ENCODE measurements around the gene TSC1. TPM values are rescaled to one million over a fixed set of nuclear protein-coding genes. Genes with fewer than 3 reads are reported as not detected.

Gene TSC1
- total RNA-seq, 1 donor from 2014 or later = 64.9 TPM

DNA sequence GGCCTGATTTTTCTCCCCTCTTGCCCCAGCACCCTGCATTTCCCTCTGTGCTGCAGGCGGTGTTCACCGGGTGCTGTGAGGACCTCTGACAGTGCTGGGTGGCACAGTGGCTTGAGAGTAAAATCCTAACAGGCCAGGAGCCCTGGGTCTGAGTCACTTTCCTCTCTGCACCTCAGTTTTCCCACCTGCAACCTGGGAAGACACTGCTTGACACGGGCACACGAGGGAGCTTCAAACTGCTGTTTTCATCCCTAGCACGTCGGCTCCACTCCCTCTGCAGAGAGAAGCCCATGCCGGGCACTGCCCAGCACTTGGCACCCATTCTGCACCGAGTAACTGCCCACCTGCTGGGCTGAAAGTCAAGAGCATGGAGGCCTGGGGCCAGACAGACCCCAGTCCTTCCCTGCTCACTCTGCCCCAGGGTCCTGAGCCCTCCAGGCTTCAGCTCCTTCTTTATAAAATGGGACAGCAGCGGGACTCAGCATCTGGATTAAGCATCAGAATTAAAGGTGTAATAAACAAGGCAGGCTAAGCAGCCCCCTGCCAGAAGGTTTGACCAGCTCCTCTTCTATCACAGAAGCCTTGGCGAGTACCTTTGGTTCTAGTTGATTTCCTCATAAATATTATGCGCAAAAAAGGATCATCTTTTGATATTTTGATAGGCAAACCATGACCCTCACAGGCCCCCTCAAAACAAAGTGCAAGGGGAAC lies 39.2 kb upstream of the TSC1 start:
- DNase-seq (ENCODE audit: low spot score) = no peak
- no peak overlapping the region for H2AFZ ChIP-seq (replicated peaks)
- TF ChIP-seq, protein P1, sequence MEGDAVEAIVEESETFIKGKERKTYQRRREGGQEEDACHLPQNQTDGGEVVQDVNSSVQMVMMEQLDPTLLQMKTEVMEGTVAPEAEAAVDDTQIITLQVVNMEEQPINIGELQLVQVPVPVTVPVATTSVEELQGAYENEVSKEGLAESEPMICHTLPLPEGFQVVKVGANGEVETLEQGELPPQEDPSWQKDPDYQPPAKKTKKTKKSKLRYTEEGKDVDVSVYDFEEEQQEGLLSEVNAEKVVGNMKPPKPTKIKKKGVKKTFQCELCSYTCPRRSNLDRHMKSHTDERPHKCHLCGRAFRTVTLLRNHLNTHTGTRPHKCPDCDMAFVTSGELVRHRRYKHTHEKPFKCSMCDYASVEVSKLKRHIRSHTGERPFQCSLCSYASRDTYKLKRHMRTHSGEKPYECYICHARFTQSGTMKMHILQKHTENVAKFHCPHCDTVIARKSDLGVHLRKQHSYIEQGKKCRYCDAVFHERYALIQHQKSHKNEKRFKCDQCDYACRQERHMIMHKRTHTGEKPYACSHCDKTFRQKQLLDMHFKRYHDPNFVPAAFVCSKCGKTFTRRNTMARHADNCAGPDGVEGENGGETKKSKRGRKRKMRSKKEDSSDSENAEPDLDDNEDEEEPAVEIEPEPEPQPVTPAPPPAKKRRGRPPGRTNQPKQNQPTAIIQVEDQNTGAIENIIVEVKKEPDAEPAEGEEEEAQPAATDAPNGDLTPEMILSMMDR (IDR thresholded peaks at IDR 0.05) = no peak
- TF ChIP-seq EZH2 (IDR thresholded peaks at IDR 0.05) = no peak
- no peak for TF ChIP-seq EZH2phosphoT487 (IDR thresholded peaks at IDR 0.05)
- no peak overlapping the region for H3K4me3 Mint-ChIP-seq
- H3K27ac ChIP-seq = no peak overlapping the region
- no peaks in the 10 kb centered on the region for H3K4me1 ChIP-seq
- H4K20me1 ChIP-seq (ENCODE audit: low read depth) = peaks cover 3% of the 10 kb centered on the region
- no peak overlapping the region for H3K27ac Mint-ChIP-seq
- H3K4me3 ChIP-seq = no peak overlapping the region
- H3K27me3 ChIP-seq = peaks cover 33% of the 10 kb centered on the region
- no peaks in the 10 kb centered on the region for H3K36me3 Mint-ChIP-seq
- H3K9ac ChIP-seq = no peak overlapping the region
- H3K9me3 Mint-ChIP-seq = no peaks in the 10 kb centered on the region
- H3K79me2 ChIP-seq (ENCODE audit: low read depth) = no peaks in the 10 kb centered on the region
- peaks cover 14% of the 10 kb centered on the region for H3K27me3 Mint-ChIP-seq (ENCODE audit: insufficient read depth, low read depth)
- H3K4me1 Mint-ChIP-seq = peaks cover 3% of the 10 kb centered on the region
- no peak overlapping the region for H3K4me2 ChIP-seq
- no peaks in the 10 kb centered on the region for H3F3A ChIP-seq (ENCODE audit: low read depth)
- no peaks in the 10 kb centered on the region for H3K9me3 ChIP-seq (ENCODE audit: low read depth)
- no peaks in the 10 kb centered on the region for H3K36me3 ChIP-seq

DNA sequence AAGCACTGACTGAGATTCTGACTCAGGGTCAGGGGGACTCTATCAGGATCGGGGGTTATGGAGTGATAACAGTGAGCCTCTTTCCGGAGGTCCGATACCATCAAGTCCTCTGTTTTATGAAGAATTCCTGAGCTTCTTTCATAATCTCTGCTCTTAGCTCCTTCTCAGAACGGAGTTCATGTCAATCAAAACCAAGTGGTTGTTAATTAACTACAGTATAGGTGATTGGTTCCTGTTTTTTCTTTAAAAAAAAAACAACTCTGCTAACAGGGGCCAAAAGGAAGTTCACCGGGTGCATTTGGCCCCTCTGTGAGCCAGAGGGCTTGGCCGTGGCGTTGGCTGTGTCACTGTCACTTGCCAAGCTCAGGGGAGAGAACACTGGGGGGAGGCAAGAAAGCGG lies 38.0 kb upstream of the TSC1 start:
- Histone ChIP-seq H3K9ac (no peak overlapping the region), H3K27ac (no peak overlapping the region), H3K4me1 (no peaks in the 10 kb centered on the region), H3K9me3 (ENCODE audit: low read depth) (no peaks in the 10 kb centered on the region), H2AFZ (replicated peaks) (no peak overlapping the region), H3K79me2 (ENCODE audit: low read depth) (no peaks in the 10 kb centered on the region), H3K4me3 (no peak overlapping the region), H4K20me1 (ENCODE audit: low read depth) (peaks cover 7% of the 10 kb centered on the region), H3K36me3 (no peaks in the 10 kb centered on the region), H3F3A (ENCODE audit: low read depth) (no peaks in the 10 kb centered on the region), H3K4me2 (no peak overlapping the region), H3K27me3 (peaks cover 45% of the 10 kb centered on the region)
- Mint-ChIP-seq H3K36me3 (no peaks in the 10 kb centered on the region), H3K27ac (no peak overlapping the region), H3K9me3 (no peaks in the 10 kb centered on the region), H3K4me3 (no peak overlapping the region), H3K27me3 (ENCODE audit: insufficient read depth, low read depth) (peaks cover 21% of the 10 kb centered on the region), H3K4me1 (peaks cover 6% of the 10 kb centered on the region)
- TF ChIP-seq, protein P1 (IDR thresholded peaks at IDR 0.05) = no peak
- TF ChIP-seq EZH2phosphoT487 (IDR thresholded peaks at IDR 0.05) (no peak), EZH2 (IDR thresholded peaks at IDR 0.05) (no peak)
- no peak for DNase-seq (ENCODE audit: low spot score)

DNA sequence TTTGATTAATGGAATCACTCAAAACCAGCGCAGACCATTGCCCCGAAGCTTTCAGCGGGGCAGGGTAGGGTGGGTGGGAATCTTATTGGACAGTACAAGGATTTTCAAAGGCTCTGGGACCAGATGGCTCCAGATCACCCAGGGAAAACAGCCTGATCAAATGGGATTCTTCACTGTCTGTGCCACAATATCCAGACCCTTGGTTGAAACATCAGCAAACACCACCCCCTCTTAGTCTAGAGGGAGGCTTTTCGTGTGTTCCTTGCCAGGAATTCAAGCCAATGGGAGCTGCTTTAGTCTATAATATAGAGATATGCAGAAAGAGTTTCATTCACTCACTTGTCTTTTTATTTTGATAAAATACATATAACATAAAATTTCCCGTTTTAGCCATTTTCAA lies 35.7 kb upstream of the TSC1 start:
- Mint-ChIP-seq H3K4me1 (peaks cover 6% of the 10 kb centered on the region), H3K36me3 (no peaks in the 10 kb centered on the region), H3K27ac (no peak overlapping the region), H3K4me3 (no peak overlapping the region), H3K9me3 (no peaks in the 10 kb centered on the region), H3K27me3 (ENCODE audit: insufficient read depth, low read depth) (peaks cover 25% of the 10 kb centered on the region)
- H3K79me2 ChIP-seq (ENCODE audit: low read depth) = no peaks in the 10 kb centered on the region
- H2AFZ ChIP-seq (replicated peaks) = no peak overlapping the region
- H3K4me1 ChIP-seq = no peaks in the 10 kb centered on the region
- H3K4me2 ChIP-seq = no peak overlapping the region
- no peaks in the 10 kb centered on the region for H3K9me3 ChIP-seq (ENCODE audit: low read depth)
- peaks cover 66% of the 10 kb centered on the region for H3K27me3 ChIP-seq
- H3K27ac ChIP-seq = no peak overlapping the region
- no peaks in the 10 kb centered on the region for H3K36me3 ChIP-seq
- DNase-seq (ENCODE audit: low spot score) = no peak
- H3K9ac ChIP-seq = no peak overlapping the region
- no peaks in the 10 kb centered on the region for H3F3A ChIP-seq (ENCODE audit: low read depth)
- H3K4me3 ChIP-seq = no peak overlapping the region
- H4K20me1 ChIP-seq (ENCODE audit: low read depth) = peaks cover 7% of the 10 kb centered on the region
- TF ChIP-seq, protein P1 (IDR thresholded peaks at IDR 0.05) = no peak
- TF ChIP-seq EZH2phosphoT487 (IDR thresholded peaks at IDR 0.05) = no peak
- TF ChIP-seq EZH2 (IDR thresholded peaks at IDR 0.05) = no peak

All from neural progenitor cell (in vitro differentiated cells).